NCI-H2081 treated with DMSO at 0.1 percent for 48 hours (cell line): ENCODE results near the gene DCTN1.
"Not testable (repeated sequence)": the region's sequence is repeated elsewhere in the genome, so short reads cannot be mapped to it uniquely, and the experiment has no call there.

ENCODE experiments used
- DNase-seq: peaks from one replicate; lab custom pipeline; 2025; lab: John Stamatoyannopoulos, UW

The DCTN1 gene

DNA sequence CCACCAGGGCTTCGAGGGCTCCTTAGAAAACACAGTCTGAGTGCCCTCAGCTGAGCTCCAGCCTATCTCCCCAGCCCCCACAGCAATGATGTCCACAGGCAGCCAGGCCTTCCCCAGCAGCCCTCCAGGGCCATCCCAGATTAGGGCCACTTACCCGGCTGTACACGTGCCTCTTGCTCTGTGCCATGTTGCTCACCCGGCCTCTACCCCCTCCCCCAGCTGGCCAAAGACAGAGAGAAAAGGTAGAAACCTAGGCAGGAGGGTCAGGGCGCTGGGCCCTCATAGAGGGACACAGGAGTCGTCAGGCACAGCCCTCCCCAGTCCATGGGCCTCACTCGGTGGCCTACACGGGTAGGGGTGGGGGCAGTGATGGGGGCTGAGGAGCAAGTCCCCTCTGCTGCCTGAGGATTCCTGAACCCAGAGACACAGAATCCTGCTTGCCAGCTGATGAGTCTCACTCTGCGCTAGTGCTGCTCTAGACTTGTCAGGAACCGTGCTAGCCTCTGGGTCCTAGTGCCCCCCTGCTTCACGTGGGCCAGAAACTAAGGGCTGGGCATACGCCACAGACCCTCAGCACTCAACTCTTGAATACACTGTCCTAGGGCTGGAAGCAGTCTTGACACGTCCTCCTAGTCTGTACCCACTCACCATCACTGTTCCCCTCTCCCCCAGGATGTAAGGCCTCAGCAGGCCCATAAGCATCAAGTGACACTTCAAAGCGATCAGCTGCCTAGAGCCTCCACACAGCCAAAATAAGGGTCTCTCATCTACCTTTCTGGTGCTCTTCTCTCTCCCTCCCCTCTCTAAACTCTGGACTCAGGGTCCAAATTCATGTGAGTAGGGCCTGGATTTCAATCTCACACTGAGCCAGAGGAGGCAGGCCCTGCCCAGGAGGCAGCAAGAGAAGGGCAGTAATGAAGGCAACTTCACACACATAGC, at the start of gene DCTN1:
Gene DCTN1, minus strand, starts transcription at position 461 of the 939 bp plus-strand sequence. Its CDS starts 274 bp downstream, at position 187.
- no peak for DNase-seq

DNA sequence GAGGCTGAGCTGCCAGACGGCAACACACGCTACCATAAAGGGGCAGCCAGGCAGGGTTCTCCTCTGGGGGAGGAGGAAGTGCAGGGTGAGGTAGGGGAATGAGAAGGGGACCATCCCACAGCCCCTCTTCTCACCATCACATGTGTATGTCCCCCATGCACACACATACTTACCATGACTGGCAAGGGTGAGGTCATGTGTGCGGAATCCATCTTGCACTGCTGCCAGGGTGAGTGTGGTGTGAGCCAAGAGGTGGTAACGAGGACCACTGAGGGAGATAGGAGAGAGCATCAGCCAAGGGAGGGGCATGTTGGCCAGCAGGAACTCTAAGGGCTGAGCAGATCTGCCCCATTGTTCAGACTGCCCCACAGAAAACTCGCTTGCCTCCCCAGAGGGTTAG, 48.6 kb upstream of the DCTN1 start:
- DNase-seq: no peak

DNA sequence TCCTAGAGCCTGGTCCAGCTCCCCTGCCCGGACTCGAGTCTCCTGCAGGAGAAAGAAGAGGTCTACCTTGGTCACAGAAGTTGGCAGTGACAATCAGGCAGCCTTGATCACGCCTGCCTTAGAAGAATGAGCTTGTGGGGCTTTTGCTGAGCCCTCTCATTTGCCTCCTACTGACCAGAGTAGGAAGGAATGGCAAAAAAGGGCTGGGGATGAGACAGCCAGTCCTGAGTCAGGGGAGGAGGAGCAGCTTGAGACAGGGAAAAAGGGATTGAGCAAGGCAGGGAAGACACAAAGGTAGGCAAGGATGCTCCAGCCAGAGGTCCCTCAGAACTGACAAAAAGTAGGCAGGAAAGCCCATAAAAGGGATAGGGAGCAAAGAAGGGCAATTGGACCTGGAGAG, 47.4 kb upstream of the DCTN1 start:
- DNase-seq: no peak

DNA sequence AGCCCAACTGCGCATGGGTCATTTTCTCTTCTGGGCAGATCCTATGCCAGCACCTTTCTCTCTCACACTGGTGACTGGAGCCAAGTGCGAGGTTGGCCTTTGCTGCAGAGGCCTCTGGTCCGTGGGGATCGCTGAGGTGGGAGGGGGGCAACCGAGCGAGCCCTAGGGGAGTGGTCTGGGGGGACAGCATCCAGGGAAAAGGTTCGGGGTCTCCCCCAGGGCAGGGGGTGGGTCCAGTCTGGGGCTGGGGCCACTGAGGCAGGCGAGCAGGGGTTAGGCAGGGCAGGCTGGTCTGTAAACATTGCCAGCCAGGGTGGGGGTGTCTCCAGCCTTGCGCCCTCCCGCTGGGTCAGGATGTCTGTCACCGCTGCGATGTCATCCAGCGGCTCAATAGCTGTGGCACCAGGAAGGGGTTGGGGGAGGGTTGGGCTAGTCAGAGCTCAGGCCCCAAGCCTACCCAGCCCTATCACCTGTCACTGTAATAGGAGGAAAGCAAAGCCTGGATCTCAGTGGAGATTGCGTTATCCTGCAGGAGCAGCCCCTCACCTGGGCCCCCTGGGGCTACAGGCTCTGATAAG, 46.2 kb upstream of the DCTN1 start:
- no peak for DNase-seq

DNA sequence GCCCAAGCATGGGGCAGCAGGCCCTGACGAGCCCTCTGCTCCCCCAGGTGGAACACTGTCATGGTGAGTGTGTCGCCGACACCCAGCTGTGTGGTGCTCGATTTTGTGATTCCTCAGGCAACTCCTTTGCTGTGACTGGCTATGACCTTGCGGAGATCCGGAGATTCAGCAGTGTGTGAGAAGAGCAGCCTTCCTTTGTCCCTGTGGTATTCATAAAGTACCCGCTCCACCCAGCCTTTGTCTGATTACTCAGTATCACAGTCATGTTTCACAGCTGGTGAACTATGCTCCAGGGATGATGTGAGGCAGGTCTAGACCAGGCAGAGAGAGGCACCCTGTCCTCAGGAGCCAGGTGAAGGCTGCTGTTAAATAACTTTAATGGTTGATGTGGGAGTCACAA, 45.4 kb upstream of the DCTN1 start:
- no peak for DNase-seq

DNA sequence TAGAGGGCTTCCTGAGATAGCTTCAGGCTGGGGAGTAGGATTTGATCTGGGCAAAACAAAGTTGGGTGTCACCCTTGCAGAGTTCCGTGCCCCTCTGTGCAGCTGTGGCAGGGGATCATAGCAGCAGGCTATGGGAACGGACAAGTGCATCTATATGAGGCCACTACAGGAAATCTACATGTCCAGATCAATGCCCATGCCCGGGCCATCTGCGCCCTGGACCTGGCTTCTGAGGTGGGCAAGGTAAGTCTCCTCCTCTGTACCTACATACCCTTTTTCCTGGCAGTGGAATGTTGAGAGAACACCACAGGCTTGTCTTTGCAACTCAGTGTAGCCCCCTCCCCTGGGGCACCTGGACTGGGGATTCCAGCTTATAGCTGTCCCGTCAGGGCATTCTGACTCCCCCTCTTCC, 44.9 kb upstream of the DCTN1 start:
- no peak for DNase-seq

DNA sequence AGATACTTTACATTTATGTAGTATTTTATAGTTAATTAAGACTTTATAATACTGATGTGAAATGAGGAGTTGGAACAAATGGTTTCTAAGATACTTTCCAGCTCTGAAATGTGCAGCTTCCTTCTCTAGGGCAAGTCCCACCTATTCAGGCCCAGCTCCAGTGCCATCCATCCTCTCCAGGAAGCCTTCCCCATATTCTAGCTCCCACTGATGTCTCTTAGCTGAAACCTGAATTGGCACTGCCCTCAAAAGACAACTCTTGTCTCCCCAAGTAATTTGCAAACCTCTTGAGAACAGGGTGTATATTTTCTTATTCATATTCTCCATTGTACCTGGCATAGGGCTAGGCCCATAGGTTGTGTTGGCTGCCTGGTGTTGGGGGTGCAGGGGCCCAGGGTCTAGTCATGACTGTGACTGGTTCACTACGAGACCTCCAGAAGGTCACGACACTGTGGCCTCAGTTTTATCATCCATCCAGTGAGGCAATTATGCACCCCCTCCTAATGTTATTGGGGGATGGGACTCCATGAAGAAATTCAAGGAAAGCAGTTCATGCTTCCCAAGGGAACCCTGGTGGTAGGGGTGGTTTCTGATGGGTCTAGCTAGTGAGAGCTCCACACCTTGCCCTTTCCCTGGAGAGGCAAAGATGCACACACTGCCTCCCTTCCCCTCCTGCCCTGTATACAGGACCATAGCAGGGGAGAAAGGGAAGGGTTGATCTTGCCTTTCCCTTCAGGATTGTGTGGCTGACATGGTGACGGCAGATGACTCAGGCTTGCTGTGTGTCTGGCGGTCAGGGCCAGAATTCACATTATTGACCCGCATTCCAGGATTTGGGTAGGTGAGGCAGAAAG, 44.3 kb upstream of the DCTN1 start:
- no peak for DNase-seq

DNA sequence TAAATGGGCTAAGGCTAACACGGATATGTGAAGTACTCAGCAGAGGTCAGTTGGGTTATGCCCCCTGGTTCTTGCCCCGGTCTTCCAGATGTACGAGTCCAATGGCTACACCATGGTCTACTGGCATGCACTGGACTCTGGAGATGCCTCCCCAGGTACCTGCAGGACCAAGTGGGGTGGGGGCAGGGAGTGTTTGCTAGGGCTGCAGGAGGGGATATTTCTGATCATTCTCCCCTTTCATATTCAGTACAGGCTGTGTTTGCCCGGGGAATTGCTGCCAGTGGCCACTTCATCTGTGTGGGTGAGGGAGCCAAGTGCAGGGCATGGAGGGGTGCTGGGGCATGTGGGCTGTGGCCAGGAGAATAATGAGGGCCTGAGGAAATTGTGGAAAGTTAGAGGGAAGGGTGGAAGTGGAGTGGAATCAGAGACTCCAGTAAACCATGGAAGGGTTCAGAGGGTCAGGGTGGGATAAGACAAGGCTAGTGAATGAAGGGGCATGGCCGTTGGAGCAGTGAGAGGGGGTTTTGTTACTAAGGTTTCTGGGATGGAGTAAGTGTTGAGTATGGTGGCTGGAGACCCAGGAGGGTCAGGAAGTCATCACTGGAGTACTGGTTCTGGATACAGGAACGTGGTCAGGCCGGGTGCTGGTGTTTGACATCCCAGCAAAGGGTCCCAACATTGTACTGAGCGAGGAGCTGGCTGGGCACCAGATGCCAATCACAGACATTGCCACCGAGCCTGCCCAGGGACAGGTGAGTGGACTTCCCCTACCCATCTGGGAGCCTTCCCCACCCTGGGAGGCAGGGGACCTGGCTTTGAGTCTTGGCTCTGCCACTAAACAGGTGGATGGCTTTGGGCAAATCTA, 43.4 kb upstream of the DCTN1 start:
- no peak for DNase-seq

DNA sequence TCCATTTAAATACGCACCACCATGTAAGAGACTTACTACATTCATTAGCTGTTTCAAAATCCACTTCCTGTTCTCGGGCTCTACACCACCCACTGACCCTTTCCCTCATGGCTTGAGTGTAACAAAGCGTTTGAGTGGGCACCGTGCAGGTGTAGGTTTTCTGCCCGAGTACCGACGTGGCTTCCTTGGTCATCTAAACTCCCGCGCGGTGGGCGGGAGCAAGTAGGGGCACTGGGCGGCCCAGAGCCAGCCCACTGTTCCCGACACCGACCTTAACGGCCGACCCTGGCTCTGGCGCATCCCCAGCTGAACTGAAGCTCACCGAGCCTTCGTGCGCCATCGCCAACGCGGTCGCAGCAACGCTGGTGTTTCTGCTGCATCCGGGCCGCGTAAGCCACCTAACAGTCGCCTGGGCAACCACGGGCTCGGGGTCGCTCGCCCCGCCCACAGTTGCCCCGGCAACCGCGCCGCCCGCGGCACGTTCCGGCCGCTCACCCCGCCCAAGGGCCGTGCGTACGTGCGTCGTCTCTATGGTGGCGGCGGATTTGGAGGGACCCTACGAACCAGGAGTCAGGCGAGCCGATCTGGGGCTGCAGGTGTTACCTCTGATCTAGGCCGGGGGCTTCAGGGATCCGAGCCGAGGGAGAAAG, 41.2 kb upstream of the DCTN1 start, which contains the start of the genes C2orf81 and WDR54:
Gene C2orf81, minus strand, starts transcription at position 399 of the 650 bp plus-strand sequence. Its CDS starts 59 bp downstream, at position 340.
Gene WDR54, plus strand, starts transcription at position 510 of the 650 bp plus-strand sequence. CDS start 424 bp downstream, outside the sequence.
- peak; percentile 82 for DNase-seq

DNA sequence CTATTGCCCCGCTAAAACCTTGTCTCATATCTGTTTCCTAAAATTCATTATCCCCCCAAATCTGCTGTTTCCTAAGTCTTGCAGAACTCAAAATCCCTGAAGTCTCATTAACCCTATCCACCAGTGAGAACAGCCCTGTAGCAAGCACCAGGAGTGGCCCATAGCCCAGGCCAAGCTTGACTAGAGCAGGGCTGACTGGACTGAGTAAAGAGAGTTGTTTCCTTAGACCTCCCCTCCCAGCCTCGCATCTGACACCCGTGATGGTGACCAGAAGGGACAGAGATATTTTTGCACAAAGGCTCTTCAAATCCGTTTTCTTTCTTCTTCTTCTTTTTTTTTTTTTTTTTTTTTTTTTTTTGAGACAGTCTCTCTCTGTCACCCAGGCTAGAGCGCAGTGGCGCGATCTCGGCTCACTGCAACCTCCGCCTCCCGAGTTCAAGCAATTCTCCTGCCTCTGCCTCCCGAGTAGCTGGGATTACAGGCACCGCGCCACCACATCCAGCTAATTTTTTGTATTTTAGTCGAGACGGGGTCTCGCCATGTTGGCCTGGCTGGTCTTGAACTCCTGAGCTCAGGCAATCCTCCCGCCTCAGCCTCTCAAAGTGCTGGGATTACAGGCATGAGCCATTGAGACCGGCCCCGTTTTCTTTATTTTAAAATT, 40.5 kb upstream of the DCTN1 start:
- not testable (repeated sequence) for DNase-seq

DNA sequence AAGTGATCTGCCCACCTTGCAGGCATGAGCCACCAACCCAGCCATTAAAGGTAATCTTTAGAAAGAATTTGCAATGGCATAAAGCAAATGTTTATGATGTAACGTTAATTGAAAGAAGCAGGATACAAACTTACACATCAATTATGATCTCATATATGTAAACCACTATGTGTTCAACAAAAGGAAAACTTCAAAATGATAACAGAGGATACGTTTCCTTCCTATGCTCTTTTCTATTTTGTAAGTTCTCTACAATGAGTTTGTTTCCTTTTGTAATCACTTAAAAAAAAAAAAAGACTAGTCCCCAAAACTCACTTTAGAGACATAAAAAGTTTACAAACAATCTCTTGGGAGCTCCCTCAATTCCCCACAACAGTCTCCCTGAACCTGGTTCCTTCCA, 39.9 kb upstream of the DCTN1 start:
- DNase-seq: no peak

DNA sequence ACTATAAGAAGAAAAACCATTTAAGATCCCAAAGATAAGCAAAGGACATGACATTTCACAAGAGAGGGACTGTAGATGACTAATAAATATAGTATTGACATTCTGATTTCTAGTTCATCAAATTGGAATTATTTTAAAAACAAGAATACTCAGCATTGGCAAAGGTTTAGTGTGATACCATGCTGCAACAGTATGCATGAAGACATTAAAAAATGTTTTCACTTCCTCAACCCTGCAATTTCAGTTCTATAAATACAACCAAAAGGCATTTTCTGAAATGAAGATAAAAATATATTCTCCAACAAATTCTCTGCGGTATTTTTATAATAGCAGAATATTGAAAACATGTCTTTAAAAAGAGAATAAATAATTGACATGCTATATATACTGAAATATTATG, 39.2 kb upstream of the DCTN1 start:
- no peak for DNase-seq

DNA sequence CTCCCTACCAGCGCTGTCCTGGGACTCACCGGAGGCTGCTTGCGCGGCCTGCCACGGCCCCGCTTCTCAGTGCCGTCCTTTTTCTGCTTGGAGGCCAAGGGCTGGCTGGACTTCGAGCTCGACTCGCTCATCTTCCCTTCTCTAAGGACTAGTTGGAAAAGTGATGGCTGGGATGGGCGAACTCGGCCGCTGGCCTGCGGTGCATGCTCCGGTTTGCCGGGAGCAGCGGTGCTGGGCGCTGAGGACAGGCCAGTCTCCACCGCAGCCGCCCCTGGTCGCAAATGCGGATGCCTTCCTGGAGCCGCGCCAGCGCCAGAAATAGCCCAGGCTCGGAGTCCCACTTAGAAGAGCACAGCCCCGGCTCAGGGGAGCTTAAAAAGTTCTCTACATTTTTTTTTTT, 38.2 kb upstream of the DCTN1 start:
- no peak for DNase-seq

DNA sequence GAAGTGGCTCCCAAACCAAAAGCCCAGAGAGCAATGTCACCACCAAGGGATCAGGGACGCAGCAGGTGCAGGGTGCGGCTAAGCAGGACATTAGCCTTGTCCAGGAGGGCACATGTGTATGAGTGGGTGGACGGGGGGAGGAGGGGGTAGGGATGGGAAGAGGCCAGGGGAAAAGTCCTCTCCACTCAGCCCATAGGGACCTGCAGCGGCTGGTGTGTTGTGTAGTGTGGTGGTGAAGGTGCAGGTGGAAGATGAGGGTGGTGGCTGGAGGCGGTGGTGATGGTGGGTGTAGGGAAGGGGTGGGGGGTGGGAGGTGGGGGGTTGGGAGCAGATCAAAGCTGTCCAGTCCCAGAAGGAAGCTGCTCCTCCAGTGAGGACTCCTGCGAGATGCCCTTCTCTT, 37.7 kb upstream of the DCTN1 start:
- DNase-seq: no peak

DNA sequence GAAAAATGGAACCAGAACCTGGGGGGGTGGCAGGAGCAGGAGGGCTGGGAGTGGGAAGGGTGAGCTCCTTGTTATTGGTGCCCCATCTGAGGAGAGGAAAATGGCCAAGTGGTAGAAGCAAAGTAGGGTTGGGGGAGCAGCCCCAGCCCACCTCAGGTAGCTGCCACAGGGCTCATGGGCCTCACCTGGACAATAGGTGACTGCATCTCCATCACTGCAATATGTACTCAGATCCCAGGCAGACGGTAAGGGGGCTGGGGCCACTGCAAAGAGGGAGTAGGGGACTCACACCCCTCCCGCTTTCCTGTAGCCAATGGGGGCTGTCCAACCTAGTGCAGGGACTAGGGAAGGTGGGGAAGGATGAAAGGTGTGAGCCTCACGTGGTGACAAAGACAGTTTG, 37.1 kb upstream of the DCTN1 start:
- DNase-seq: no peak

DNA sequence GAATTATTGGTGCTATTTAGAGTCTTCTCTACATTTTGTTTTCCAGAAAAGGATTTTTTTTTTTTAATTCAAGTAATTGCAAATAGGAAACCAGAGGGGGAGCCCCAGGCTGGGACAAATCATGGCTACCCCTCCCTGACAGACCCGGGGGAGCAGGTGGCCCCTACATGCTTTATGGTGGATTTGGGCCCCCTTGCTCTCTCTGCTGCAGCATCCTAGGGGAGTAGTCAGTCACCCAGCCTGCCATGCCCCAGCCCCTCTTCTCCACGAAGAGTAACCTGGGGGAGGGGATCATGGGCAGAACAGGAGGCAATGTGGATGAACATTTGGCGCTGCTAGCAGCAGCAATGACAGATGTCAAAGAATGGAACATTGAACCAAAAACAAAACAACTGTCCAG, 36.7 kb upstream of the DCTN1 start:
- no peak for DNase-seq

DNA sequence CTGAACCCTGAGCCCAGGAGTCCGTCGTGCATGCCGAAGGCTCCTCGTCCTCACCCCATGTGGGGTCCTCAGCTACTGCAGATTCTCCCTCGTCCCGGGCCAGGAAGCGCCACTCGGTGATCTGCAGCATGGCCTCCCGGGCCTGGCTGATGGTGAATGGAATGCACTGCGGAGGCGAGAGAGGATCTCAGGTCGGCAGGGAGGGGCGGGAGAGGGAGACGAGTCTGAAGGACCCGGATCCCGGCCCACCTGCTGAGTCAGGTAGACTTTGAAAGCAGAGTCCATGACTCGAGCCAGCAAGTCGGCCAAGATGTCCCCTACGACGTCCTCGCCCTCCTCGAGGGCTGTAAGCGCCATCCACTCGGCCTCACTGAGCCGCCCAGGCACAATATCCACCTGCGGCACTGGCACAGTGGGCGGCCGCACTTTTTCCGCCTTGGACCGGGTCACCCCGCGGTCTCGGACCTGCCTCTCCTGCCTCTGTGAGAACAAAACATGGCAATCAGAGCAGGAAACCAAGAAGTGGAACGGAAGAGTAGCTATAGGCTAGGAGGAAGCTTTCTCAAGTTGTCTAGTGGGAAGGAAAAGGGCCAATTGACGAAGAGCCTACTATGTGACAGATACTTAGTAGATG, 35.8 kb upstream of the DCTN1 start:
- no peak for DNase-seq

DNA sequence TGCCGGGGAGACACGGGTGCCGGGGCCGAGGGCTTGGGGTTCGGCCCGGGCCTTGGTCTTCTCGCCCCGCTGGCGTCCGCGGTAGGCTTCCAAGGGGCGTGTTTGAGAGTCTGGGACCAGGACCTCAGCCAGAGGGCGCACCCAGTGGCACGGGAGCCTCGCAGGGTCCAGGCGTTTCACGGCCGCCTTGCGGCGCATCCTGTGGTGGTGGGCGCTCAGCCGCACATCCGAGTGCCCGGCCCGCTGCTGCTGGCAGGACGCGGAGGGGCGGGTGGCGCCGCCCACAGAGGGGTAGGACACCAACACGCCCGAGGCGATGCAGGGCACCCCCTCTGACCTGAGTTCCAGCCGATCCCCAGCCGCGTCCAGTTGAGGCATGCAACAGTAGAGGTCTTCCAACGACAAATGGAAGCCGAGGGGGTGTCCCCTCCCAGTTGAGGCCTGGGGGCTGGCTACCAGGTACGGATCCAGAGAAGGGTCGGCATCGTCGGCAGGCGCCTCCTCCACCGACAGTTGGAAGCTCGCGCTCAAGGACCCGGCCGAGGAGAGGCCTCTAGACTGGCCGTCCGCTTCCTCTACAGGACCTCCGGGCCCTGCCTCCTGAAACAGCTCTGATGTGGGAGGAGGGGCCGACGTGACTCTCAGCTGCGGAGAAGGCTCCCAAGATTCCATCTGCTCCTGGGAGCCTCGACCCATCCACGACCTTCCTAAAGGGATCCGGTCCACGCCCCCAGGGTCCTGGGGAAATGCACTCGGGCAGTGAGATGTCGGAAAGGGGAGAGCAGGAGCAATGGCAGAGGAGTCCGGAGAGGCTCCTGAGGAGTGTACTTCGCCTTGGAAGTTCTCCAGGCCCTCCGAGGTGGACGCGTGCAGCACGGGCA, 35.0 kb upstream of the DCTN1 start:
- DNase-seq: no peak

DNA sequence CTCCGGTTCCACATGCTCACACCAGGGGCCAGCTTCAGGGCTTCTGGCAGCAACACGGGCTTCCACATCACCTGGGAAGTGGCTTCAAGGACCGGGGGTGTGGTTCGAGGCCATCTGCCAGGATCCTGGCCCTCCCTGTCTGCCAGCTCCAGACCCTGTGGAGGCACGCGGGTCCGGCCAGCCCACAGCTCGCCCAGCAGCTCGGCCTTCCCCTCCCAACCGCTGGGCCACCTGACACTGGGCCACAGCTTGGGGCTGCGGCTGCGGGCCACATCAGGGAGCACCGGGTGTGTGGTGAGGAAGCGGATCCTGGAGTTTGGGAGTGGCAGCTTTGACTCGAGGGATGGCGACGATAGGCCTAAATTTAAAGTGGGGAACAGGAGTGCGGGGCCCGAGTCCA, 34.3 kb upstream of the DCTN1 start:
- no peak for DNase-seq
